GM08714 (cell line): ENCODE data around the gene AGMO.

Experiments used
- H3K4me3 ChIP-seq: fragments of 200-500 bp; sonication (Bioruptor generic); 2 replicates; pipeline ENCODE4 v1.5.1; 2014; ENCODE audit warnings: mild to moderate bottlenecking, low read length, inconsistent platforms
- ZNF274 ChIP-seq: IDR thresholded peaks from 2 replicates; pipeline ENCODE4 v1.6.1; 2012; ENCODE audit warnings: mild to moderate bottlenecking, low read depth, low read length

Gene AGMO

DNA sequence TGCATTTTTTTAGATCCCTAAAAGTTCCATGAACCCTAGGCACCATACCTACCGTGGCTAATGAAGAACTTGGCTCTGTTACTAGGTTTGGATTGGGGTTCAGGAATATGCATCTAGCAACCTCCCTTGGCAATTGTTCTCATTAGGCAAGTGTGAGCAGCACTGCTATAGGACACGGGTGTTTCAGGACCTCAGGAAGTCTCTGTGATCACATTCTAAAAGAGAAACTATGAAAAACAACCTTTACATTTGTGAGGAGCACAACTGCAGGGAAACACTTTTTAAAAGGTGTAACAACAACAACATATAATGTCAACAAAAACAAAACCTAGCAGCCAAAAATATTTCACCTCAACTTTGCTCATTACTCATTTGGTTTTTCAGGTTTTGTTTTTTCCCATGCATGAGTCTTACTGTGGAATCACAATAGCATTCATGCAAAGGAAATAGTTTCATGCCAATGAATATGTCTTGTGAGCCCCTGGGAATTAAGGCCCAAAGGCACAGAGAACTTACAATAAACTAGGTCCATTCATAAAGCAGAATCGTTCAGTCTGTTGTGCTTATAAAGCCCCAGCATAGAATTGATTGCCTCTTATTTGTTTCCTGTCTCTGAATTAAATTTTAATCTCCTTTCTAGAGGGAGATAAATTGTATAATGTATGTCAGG lies 403.5 kb downstream of the AGMO start:
- no peak for TF ChIP-seq ZNF274
- H3K4me3 ChIP-seq, result no peak overlapping the region
